T-cell (primary cell): ENCODE data around the gene PLEKHG7. TPM values are rescaled to one million over a fixed set of nuclear protein-coding genes. Genes with fewer than 3 reads are reported as not detected.

Experiments
- ATAC-seq, 4 experiments: fragments of 200-7000 bp in 3 of 4; fragments of 150-1000 bp in 1 of 4; cut with Tn5 transposase; replicated peaks in 1 of 4; 1 replicate in 3 of 4; 2 replicates in 1 of 4; pipeline ENCODE4 v1.10.0; 2021; ENCODE audit warnings: moderate library complexity in 3 of 4, mild to moderate bottlenecking in 2 of 4, moderate number of reproducible peaks in 1 of 4
- CTCF ChIA-PET, 2 donors: fragments of 300-600 bp; sonication (Branson Sonifier 250); formaldehyde crosslinking; loops; one replicate each; lab custom pipeline; 2022; ENCODE audit warnings: antibody characterized with exemption in 2 of 2; lab: Charles Lee
- POLR2A ChIA-PET, 2 donors: fragments of 300-600 bp; sonication (Branson Sonifier 250); formaldehyde crosslinking; loops; one replicate each; lab custom pipeline; 2022; ENCODE audit warnings: antibody characterized with exemption in 2 of 2; lab: Charles Lee
- DNase-seq, 35 experiments: peaks; one replicate each; pipeline versions ENCODE4 v3.0.0 to v3.0.0-alpha.2; 2013 to 2023
- H3K27ac ChIP-seq: one replicate; pipeline ENCODE4 v1.5.1; 2013; ENCODE audit warnings: low read length
- H3K27me3 ChIP-seq, 2 experiments: replicated peaks in 1 of 2; 1 replicate in 1 of 2; 2 replicates in 1 of 2; pipeline versions ENCODE4 v1.6.1 to v1.7.0; 2013; ENCODE audit warnings: low read length in 1 of 2, mixed read lengths in 1 of 2; ENCODE audit not compliant: control insufficient read depth in 2 of 2, insufficient read depth in 2 of 2; ENCODE audit errors: extremely low read depth in 1 of 2
- H3K36me3 ChIP-seq, 2 donors: 1 replicate in 1 of 2; 2 replicates in 1 of 2; pipeline versions ENCODE4 v1.6.1 to v1.7.0; 2013; ENCODE audit warnings: low read length in 1 of 2; ENCODE audit not compliant: control insufficient read depth in 2 of 2, insufficient read depth in 1 of 2; ENCODE audit errors: extremely low read depth in 1 of 2
- H3K4me1 ChIP-seq, 2 experiments: 1 replicate in 1 of 2; 2 replicates in 1 of 2; pipeline versions ENCODE4 v1.6.1 to v1.7.0; 2013; ENCODE audit warnings: low read length in 2 of 2, mixed read lengths in 1 of 2; ENCODE audit not compliant: insufficient read depth in 2 of 2, control insufficient read depth in 1 of 2; ENCODE audit errors: extremely low read depth in 1 of 2
- H3K4me3 ChIP-seq, 2 donors: 1 replicate in 1 of 2; 2 replicates in 1 of 2; pipeline versions ENCODE4 v1.5.1 to v1.7.0; 2013; ENCODE audit warnings: mild to moderate bottlenecking in 2 of 2, low read length in 1 of 2, moderate library complexity in 1 of 2; ENCODE audit not compliant: control insufficient read depth in 1 of 2; ENCODE audit errors: extremely low read depth in 1 of 2
- H3K9me3 ChIP-seq: 2 replicates; pipeline ENCODE4 v1.7.0; 2013
- H3K27ac Mint-ChIP-seq, 2 donors: one replicate each; pipeline ENCODE4 v1.8.0; 2020 to 2021; ENCODE audit warnings: mild to moderate bottlenecking in 2 of 2, mixed read lengths in 2 of 2
- H3K27me3 Mint-ChIP-seq, 2 donors: one replicate each; pipeline ENCODE4 v1.8.0; 2021 to 2022; ENCODE audit warnings: mixed read lengths in 2 of 2
- H3K36me3 Mint-ChIP-seq: one replicate; pipeline ENCODE4 v1.8.0; 2021; ENCODE audit warnings: mixed read lengths
- H3K4me1 Mint-ChIP-seq, 3 donors: one replicate each; pipeline ENCODE4 v1.8.0; 2020 to 2022; ENCODE audit warnings: mixed read lengths in 3 of 3, mild to moderate bottlenecking in 1 of 3
- H3K4me3 Mint-ChIP-seq, 3 donors: one replicate each; pipeline ENCODE4 v1.8.0; 2020 to 2022; ENCODE audit warnings: mild to moderate bottlenecking in 3 of 3, mixed read lengths in 3 of 3, moderate library complexity in 3 of 3
- H3K9me3 Mint-ChIP-seq, 3 donors: one replicate each; pipeline ENCODE4 v1.8.0; 2020 to 2022; ENCODE audit warnings: mixed read lengths in 3 of 3
- WGBS: methylation state at CpG from one replicate; pipeline ENCODE4 v1.1.5; 2013; ENCODE audit warnings: missing lambda C conversion rate; ENCODE audit not compliant: insufficient coverage; 5-methylcytosine and 5-hydroxymethylcytosine counted together
- total RNA-seq, 35 experiments: library from RNA in 6 of 35; stranded (reverse) in 6 of 35; fragments of 120-200 nt in 1 of 35; gene quantifications; one replicate each; pipeline versions ENCODE4 v1.2.1 to v1.2.4 and lab custom pipeline; 2013 to 2026

The PLEKHG7 gene
- total RNA-seq, 5 donors from 2014 or later (not counting 1 experiment from before 2014, with no cell fraction given), result 0.13 to 0.30 (median 0.19) TPM; not detected in 2

- no peak overlapping the region for H3K27ac ChIP-seq
- no peak overlapping the region for H3K4me3 ChIP-seq
- POLR2A ChIA-PET, result no interaction called here
- no peak overlapping the region for H3K27ac Mint-ChIP-seq
- H3K4me1 Mint-ChIP-seq, result no peaks in the 10 kb centered on the region
- no peaks in the 10 kb centered on the region for H3K9me3 ChIP-seq
- no peaks in the 10 kb centered on the region for H3K4me1 ChIP-seq
- H3K27me3 ChIP-seq, result peaks cover 0 to 4% of the 10 kb centered on the region in 2 experiments
- H3K36me3 Mint-ChIP-seq, result no peaks in the 10 kb centered on the region
- DNase-seq (no peak), ATAC-seq (no peak)
- 83% methylated on average over 3 of the region's 4 CpGs for WGBS
- no peak overlapping the region for H3K4me3 Mint-ChIP-seq
- peaks cover under 1 to 6% of the 10 kb centered on the region in 2 donors for H3K27me3 Mint-ChIP-seq
- CTCF ChIA-PET, result no interaction called here
- H3K36me3 ChIP-seq, result no peaks in the 10 kb centered on the region
- peaks cover 10 to 14% (median 10%) of the 10 kb centered on the region in 3 donors for H3K9me3 Mint-ChIP-seq
Observed at GRCh38 chr12:92726850-92727249, 24.1 kb downstream of the PLEKHG7 start.

GRCh38 chr12:92729773-92730305 lies 27.1 kb downstream of the PLEKHG7 start:
- H3K27me3 ChIP-seq, result peaks cover 0 to 4% of the 10 kb centered on the region in 2 experiments
- DNase-seq (no peak), ATAC-seq (no peak)
- H3K27ac ChIP-seq, result no peak overlapping the region
- POLR2A ChIA-PET, result no interaction called here
- no peaks in the 10 kb centered on the region for H3K4me1 ChIP-seq
- WGBS, result 40% methylated on average over 1 of the region's 1 CpG
- H3K4me3 ChIP-seq, result no peak overlapping the region
- Mint-ChIP-seq H3K4me3 (no peak overlapping the region), H3K9me3 (peaks cover 5 to 9% (median 6%) of the 10 kb centered on the region in 3 donors), H3K36me3 (no peaks in the 10 kb centered on the region), H3K27me3 (peaks cover 0 to 4% of the 10 kb centered on the region in 2 donors), H3K27ac (no peak overlapping the region), H3K4me1 (no peaks in the 10 kb centered on the region)
- H3K36me3 ChIP-seq, result no peaks in the 10 kb centered on the region
- no peaks in the 10 kb centered on the region for H3K9me3 ChIP-seq
- CTCF ChIA-PET, result interaction anchor here in 1 of 2 donors (0.6 kb wide), 1 partner anchor 454 kb away, joined by 3 read pairs; no protein-coding TSS in a partner anchor

GRCh38 chr12:92730758-92731157 lies 28.0 kb downstream of the PLEKHG7 start:
- H3K36me3 Mint-ChIP-seq, result no peaks in the 10 kb centered on the region
- peaks cover 0 to 6% (median 0%) of the 10 kb centered on the region in 3 donors for H3K9me3 Mint-ChIP-seq
- ChIA-PET CTCF (no interaction called here), POLR2A (no interaction called here)
- H3K36me3 ChIP-seq, result no peaks in the 10 kb centered on the region
- H3K4me1 Mint-ChIP-seq, result no peaks in the 10 kb centered on the region
- 96% methylated on average over 3 of the region's 5 CpGs for WGBS
- H3K27me3 Mint-ChIP-seq, result peaks cover 0 to 4% of the 10 kb centered on the region in 2 donors
- no peak for ATAC-seq
- no peak overlapping the region for H3K27ac ChIP-seq
- H3K4me3 Mint-ChIP-seq, result no peak overlapping the region
- no peak for DNase-seq
- peaks cover 0 to 4% of the 10 kb centered on the region in 2 experiments for H3K27me3 ChIP-seq
- H3K27ac Mint-ChIP-seq, result no peak overlapping the region
- no peaks in the 10 kb centered on the region for H3K9me3 ChIP-seq
- H3K4me1 ChIP-seq, result no peaks in the 10 kb centered on the region
- H3K4me3 ChIP-seq, result no peak overlapping the region

- H3K4me3 Mint-ChIP-seq, result no peak overlapping the region
- peaks cover 0 to 4% of the 10 kb centered on the region in 2 donors for H3K27me3 Mint-ChIP-seq
- H3K4me1 ChIP-seq, result no peaks in the 10 kb centered on the region
- H3K27ac ChIP-seq, result no peak overlapping the region
- peaks cover 3 to 12% (median 10%) of the 10 kb centered on the region in 3 donors for H3K4me1 Mint-ChIP-seq
- CTCF ChIA-PET, result interaction anchor here in 1 of 2 donors (0.6 kb wide), 1 partner anchor 677 kb away, joined by 3 read pairs; no protein-coding TSS in a partner anchor
- peaks cover 0 to 6% (median 0%) of the 10 kb centered on the region in 3 donors for H3K9me3 Mint-ChIP-seq
- no peak overlapping the region for H3K4me3 ChIP-seq
- H3K27ac Mint-ChIP-seq, result no peak overlapping the region
- H3K36me3 ChIP-seq, result no peaks in the 10 kb centered on the region
- H3K9me3 ChIP-seq, result no peaks in the 10 kb centered on the region
- ATAC-seq, result no peak
- peaks cover 0 to 4% of the 10 kb centered on the region in 2 experiments for H3K27me3 ChIP-seq
- POLR2A ChIA-PET, result interaction anchor here in 1 of 2 donors (0.5 kb wide), 1 partner anchor 22 kb away, joined by 3 read pairs; no protein-coding TSS in a partner anchor
- 100% methylated on average over 1 of the region's 5 CpGs for WGBS
- H3K36me3 Mint-ChIP-seq, result no peaks in the 10 kb centered on the region
- no peak for DNase-seq
Observed at GRCh38 chr12:92732216-92732615, 29.4 kb downstream of the PLEKHG7 start.

GRCh38 chr12:92732716-92733115 lies 29.9 kb downstream of the PLEKHG7 start:
- ATAC-seq, result no peak
- H3K27ac Mint-ChIP-seq, result no peak overlapping the region
- peaks cover 0 to 4% of the 10 kb centered on the region in 2 donors for H3K27me3 Mint-ChIP-seq
- H3K4me1 Mint-ChIP-seq, result peaks cover 3 to 17% (median 12%) of the 10 kb centered on the region in 3 donors
- no peaks in the 10 kb centered on the region for H3K36me3 ChIP-seq
- WGBS, result 81% methylated on average over 4 of the region's 6 CpGs
- CTCF ChIA-PET, result interaction anchor here in 1 of 2 donors (0.6 kb wide), 1 partner anchor 677 kb away, joined by 3 read pairs; no protein-coding TSS in a partner anchor
- H3K27me3 ChIP-seq, result peaks cover 0 to 4% of the 10 kb centered on the region in 2 experiments
- H3K9me3 Mint-ChIP-seq, result peaks cover 0 to 6% (median 0%) of the 10 kb centered on the region in 3 donors
- POLR2A ChIA-PET, result no interaction called here
- H3K36me3 Mint-ChIP-seq, result no peaks in the 10 kb centered on the region
- H3K4me3 Mint-ChIP-seq, result no peak overlapping the region
- DNase-seq, result no peak
- no peak overlapping the region for H3K4me3 ChIP-seq
- no peaks in the 10 kb centered on the region for H3K4me1 ChIP-seq
- no peak overlapping the region for H3K27ac ChIP-seq
- H3K9me3 ChIP-seq, result no peaks in the 10 kb centered on the region

GRCh38 chr12:92733181-92733580 lies 30.4 kb downstream of the PLEKHG7 start:
- Mint-ChIP-seq H3K27me3 (peaks cover 2 to 4% of the 10 kb centered on the region in 2 donors), H3K36me3 (no peaks in the 10 kb centered on the region), H3K27ac (no peak overlapping the region), H3K4me3 (no peak overlapping the region), H3K4me1 (peaks cover 3 to 20% (median 12%) of the 10 kb centered on the region in 3 donors), H3K9me3 (peaks cover 0 to 6% (median 0%) of the 10 kb centered on the region in 3 donors)
- Histone ChIP-seq H3K4me1 (no peaks in the 10 kb centered on the region), H3K9me3 (no peaks in the 10 kb centered on the region), H3K4me3 (no peak overlapping the region), H3K27me3 (peaks cover 0 to 4% of the 10 kb centered on the region in 2 experiments), H3K27ac (no peak overlapping the region), H3K36me3 (no peaks in the 10 kb centered on the region)
- DNase-seq, result no peak
- ChIA-PET POLR2A (no interaction called here), CTCF (interaction anchor here in 1 of 2 donors (0.6 kb wide), 1 partner anchor 450 kb away, joined by 3 read pairs; no protein-coding TSS in a partner anchor)
- no peak for ATAC-seq
- 78% methylated on average over 1 of the region's 6 CpGs for WGBS
